Upper lobe of left lung (tissue), 4 donors: ENCODE results near the gene CPEB1.

Source experiments
- EP300 ChIP-seq, 4 donors: sonication (generic); formaldehyde crosslinking; IDR thresholded peaks; one replicate each; pipeline ENCODE4 v1.5.1; 2017; ENCODE audit warnings: antibody characterized with exemption in 4 of 4, control low read depth in 2 of 4
- POLR2A ChIP-seq, 4 donors: fragments of 450-650 bp; IDR thresholded peaks; one replicate each; pipeline ENCODE4 v1.5.1; 2016 to 2017; ENCODE audit warnings: antibody characterized with exemption in 4 of 4, mild to moderate bottlenecking in 2 of 4
- POLR2AphosphoS5 ChIP-seq, 2 donors: sonication (generic); formaldehyde crosslinking; IDR thresholded peaks; one replicate each; pipeline ENCODE4 v1.5.1; 2017; ENCODE audit warnings: antibody characterized with exemption in 2 of 2
- TF ChIP-seq, protein P1 (sequence below), 6 experiments: fragments of 450-650 bp in 4 of 6; fragments of 200-600 bp in 2 of 6; sonication (generic) in 2 of 6; IDR thresholded peaks; one replicate each; pipeline ENCODE4 v1.5.1; 2016 to 2019; ENCODE audit warnings: antibody characterized with exemption in 6 of 6

DNA sequence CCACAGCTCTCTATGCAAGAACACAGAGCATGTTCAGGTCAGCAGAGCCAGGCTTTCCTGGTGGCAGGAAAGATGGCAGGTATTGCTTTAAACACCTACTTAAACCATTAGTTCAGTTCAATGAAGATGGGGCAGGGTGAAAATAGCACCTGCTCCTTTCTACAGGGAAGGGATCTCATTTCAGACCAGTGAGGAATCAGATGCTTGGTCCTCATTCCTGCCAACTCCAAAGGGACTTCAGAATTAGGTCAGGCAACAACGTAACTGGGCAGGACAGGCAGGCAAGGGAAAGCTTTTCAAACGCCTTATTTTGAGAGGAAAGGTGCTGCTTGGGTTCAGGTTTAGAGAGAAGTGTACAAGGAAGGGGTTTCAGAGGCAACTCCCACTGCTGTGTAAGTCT is 94.3 kb downstream of the CPEB1 start:
- TF ChIP-seq POLR2A (IDR thresholded peaks at IDR 0.05) = no peak
- TF ChIP-seq, protein P1, sequence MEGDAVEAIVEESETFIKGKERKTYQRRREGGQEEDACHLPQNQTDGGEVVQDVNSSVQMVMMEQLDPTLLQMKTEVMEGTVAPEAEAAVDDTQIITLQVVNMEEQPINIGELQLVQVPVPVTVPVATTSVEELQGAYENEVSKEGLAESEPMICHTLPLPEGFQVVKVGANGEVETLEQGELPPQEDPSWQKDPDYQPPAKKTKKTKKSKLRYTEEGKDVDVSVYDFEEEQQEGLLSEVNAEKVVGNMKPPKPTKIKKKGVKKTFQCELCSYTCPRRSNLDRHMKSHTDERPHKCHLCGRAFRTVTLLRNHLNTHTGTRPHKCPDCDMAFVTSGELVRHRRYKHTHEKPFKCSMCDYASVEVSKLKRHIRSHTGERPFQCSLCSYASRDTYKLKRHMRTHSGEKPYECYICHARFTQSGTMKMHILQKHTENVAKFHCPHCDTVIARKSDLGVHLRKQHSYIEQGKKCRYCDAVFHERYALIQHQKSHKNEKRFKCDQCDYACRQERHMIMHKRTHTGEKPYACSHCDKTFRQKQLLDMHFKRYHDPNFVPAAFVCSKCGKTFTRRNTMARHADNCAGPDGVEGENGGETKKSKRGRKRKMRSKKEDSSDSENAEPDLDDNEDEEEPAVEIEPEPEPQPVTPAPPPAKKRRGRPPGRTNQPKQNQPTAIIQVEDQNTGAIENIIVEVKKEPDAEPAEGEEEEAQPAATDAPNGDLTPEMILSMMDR (IDR thresholded peaks at IDR 0.05) = no peak
- no peak for TF ChIP-seq POLR2AphosphoS5 (IDR thresholded peaks at IDR 0.05)
- no peak for TF ChIP-seq EP300 (IDR thresholded peaks at IDR 0.05)
